HepG2 (cell line): ENCODE results near the gene KLF9. TPM values are rescaled to one million over a fixed set of nuclear protein-coding genes. Genes with fewer than 3 reads are reported as not detected.

Source experiments
- ATAC-seq: fragments of 200-7000 bp; cut with Tn5 transposase; 3 replicates; pipeline ENCODE4 v1.9.1; 2020; ENCODE audit warnings: mild to moderate bottlenecking, moderate library complexity
- BruUV-seq: library from RNA; stranded (reverse); fragments of 400-500 nt; replicated peaks from 2 replicates; lab custom pipeline; 2021; lab: Mats Ljungman, UMichigan
- CTCF ChIA-PET: fragments of 300-600 bp; formaldehyde crosslinking; extraction: SDS; loops from one replicate; lab custom pipeline; 2021; ENCODE audit warnings: low total read pairs, inconsistent platforms, low intra/inter-chr PET ratio; lab: Yijun Ruan, JAX
- POLR2A ChIA-PET: fragments of 350-600 bp; sonication (Branson Sonifier 250); formaldehyde crosslinking; loops from one replicate; lab custom pipeline; 2020; ENCODE audit warnings: antibody characterized with exemption, inconsistent platforms; lab: Yijun Ruan, JAX
- DNase-seq: peaks from one replicate; pipeline ENCODE4 v3.0.0-alpha.2; 2015; ENCODE audit warnings: low spot score
- FAIRE-seq: peaks from 3 replicates; lab custom pipeline; 2011; peaks lifted over from hg19 to GRCh38; lab: Jason Lieb, UNC
- H2AFZ ChIP-seq: one replicate; pipeline ENCODE4 v1.6.1; 2011; ENCODE audit warnings: low read length, inconsistent platforms
- H3K27ac ChIP-seq: fragments of 300-600 bp; 3 replicates; pipeline ENCODE4 v1.8.0; 2011; ENCODE audit warnings: mixed run types, mild to moderate bottlenecking, mixed read lengths, low read length, inconsistent platforms; ENCODE audit not compliant: insufficient read depth; ENCODE audit errors: extremely low read length
- H3K27me3 ChIP-seq, 2 experiments: fragments of 200-600 bp in 1 of 2; 2 replicates in 1 of 2; 3 replicates in 1 of 2; pipeline versions ENCODE4 v1.6.0 to v1.8.0; 2011; ENCODE audit warnings: low read length in 2 of 2, mild to moderate bottlenecking in 2 of 2, moderate library complexity in 2 of 2, inconsistent platforms in 1 of 2; ENCODE audit not compliant: insufficient read depth in 2 of 2, control insufficient read depth in 1 of 2
- H3K36me3 ChIP-seq, 2 experiments: fragments of 200-600 bp in 1 of 2; replicated peaks in 1 of 2; 2 replicates in 1 of 2; 3 replicates in 1 of 2; pipeline versions ENCODE4 v1.5.1 to v1.8.0; 2011; ENCODE audit warnings: low read length in 2 of 2, inconsistent platforms in 1 of 2; ENCODE audit not compliant: insufficient read depth in 2 of 2, control insufficient read depth in 1 of 2
- H3K4me1 ChIP-seq: 2 replicates; pipeline ENCODE4 v1.5.1; 2012; ENCODE audit warnings: low read length, inconsistent platforms; ENCODE audit not compliant: insufficient read depth
- H3K4me2 ChIP-seq: 2 replicates; pipeline ENCODE4 v1.6.0; 2011; ENCODE audit warnings: low read depth, low read length, inconsistent platforms
- H3K4me3 ChIP-seq, 3 experiments: fragments of 200-600 bp in 1 of 3; sonication (generic), shearing (Covaris generic) in 1 of 3; replicated peaks in 1 of 3; 2 replicates each; pipeline ENCODE4 v1.5.1; 2011 to 2016; ENCODE audit warnings: low read length in 3 of 3, inconsistent platforms in 2 of 3, low read depth in 2 of 3, mild to moderate bottlenecking in 2 of 3, control low read depth in 1 of 3, mixed read lengths in 1 of 3; ENCODE audit not compliant: insufficient read depth in 1 of 3
- H3K79me2 ChIP-seq: one replicate; pipeline ENCODE4 v1.6.1; 2011; ENCODE audit warnings: low read length, inconsistent platforms; ENCODE audit not compliant: insufficient read depth
- H3K9ac ChIP-seq: 2 replicates; pipeline ENCODE4 v1.6.0; 2011; ENCODE audit warnings: mild to moderate bottlenecking, low read depth, low read length, inconsistent platforms; ENCODE audit not compliant: insufficient read depth
- H3K9me3 ChIP-seq: 2 replicates; pipeline ENCODE4 v1.5.1; 2012; ENCODE audit warnings: mild to moderate bottlenecking, low read length
- H4K20me1 ChIP-seq: 2 replicates; pipeline ENCODE4 v1.6.0; 2011; ENCODE audit warnings: inconsistent platforms, mild to moderate bottlenecking, low read length, moderate library complexity; ENCODE audit not compliant: insufficient read depth
- ATF7 ChIP-seq, 2 experiments: fragments of 450-650 bp in 1 of 2; sonication (generic) in 1 of 2; formaldehyde crosslinking in 1 of 2; IDR thresholded peaks; 2 replicates each; pipeline versions ENCODE4 v1.4.0 to v1.6.1; 2016 to 2020; ENCODE audit warnings: antibody characterized with exemption in 1 of 2, mild to moderate bottlenecking in 1 of 2, missing genetic modification reagents in 1 of 2
- CEBPB ChIP-seq: IDR thresholded peaks from 2 replicates; pipeline ENCODE4 v1.6.1; 2011; ENCODE audit warnings: low read depth, low read length, improper control_type of control experiment, borderline replicate concordance
- CREB1 ChIP-seq, 2 experiments: fragments of 450-650 bp in 1 of 2; IDR thresholded peaks; 2 replicates each; pipeline ENCODE4 v1.6.1; 2016 to 2017; ENCODE audit warnings: control low read depth in 1 of 2, mild to moderate bottlenecking in 1 of 2, missing compliant biosample characterization in 1 of 2, missing genetic modification characterization in 1 of 2
- CREB3 ChIP-seq: sonication (generic); formaldehyde crosslinking; IDR thresholded peaks from 2 replicates; pipeline ENCODE4 v1.5.0; 2020; ENCODE audit warnings: missing genetic modification reagents
- MIER3 ChIP-seq: IDR thresholded peaks from 2 replicates; pipeline ENCODE4 v1.6.1; 2016; ENCODE audit warnings: missing compliant biosample characterization, borderline replicate concordance
- PBX3 ChIP-seq: sonication (generic); formaldehyde crosslinking; IDR thresholded peaks from 2 replicates; pipeline ENCODE4 v1.8.1; 2023; ENCODE audit warnings: missing genetic modification reagents, inconsistent platforms, borderline replicate concordance
- WGBS: methylation state at CpG from one replicate; pipeline ENCODE4 v1.1.6; 2017; ENCODE audit warnings: low lambda C conversion rate; 5-methylcytosine and 5-hydroxymethylcytosine counted together
- in situ Hi-C: cut with HindIII; loops from 2 replicates; pipeline ENCODE4 v1.10.0; 2017; ENCODE audit warnings: low pct_unique_long_range_greater_than_20kb; ENCODE audit not compliant: extremely low pct_ligation_motif_present
- intact Hi-C: fragments of 100-400 bp; cut with micrococcal nuclease; formaldehyde crosslinking; loops from one replicate; pipeline ENCODE4 v1.10.0; 2022; ENCODE audit not compliant: unreplicated experiment
- polyA plus RNA-seq, 8 experiments: library from polyadenylated mRNA; depleted of rRNA in 3 of 8; stranded (reverse) in 7 of 8; unstranded in 1 of 8; fragments of >200 nt; fragmentation: Illumina TruSeq in 4 of 8; extraction: Trizol in 4 of 8; gene quantifications; 2 replicates each; pipeline versions ENCODE4 v1.2.1 to v1.2.3, GENCODE V29; 2011 to 2016; ENCODE audit warnings: low read depth in 4 of 8, missing spikeins in 1 of 8, mixed read lengths in 1 of 8; ENCODE audit not compliant: insufficient read depth in 1 of 8
- total RNA-seq, 5 experiments: library from RNA; depleted of rRNA; stranded (reverse); fragments of >200 nt; fragmentation: Illumina TruSeq; extraction: Trizol; gene quantifications; 2 replicates each; pipeline ENCODE4 v1.2.3, GENCODE V29; 2016; ENCODE audit warnings: low read depth in 1 of 5

Gene KLF9
- total and polyA plus RNA-seq, 2 of the 13 experiments (the other 11 are each of a cell fraction or from before 2014, with no cell fraction given), result 5.7 to 7.2 TPM

GRCh38 chr9:70429899-70430298 lies 15.4 kb upstream of the KLF9 start:
- Histone ChIP-seq H2AFZ (no peak overlapping the region), H3K9me3 (no peaks in the 10 kb centered on the region), H4K20me1 (no peaks in the 10 kb centered on the region), H3K4me2 (no peak overlapping the region), H3K9ac (no peak overlapping the region), H3K27ac (no peak overlapping the region), H3K27me3 (peaks cover 0 to 8% of the 10 kb centered on the region in 2 experiments; a peak in 1 of 5 replicates), H3K79me2 (no peaks in the 10 kb centered on the region), H3K4me1 (no peaks in the 10 kb centered on the region), H3K36me3 (no peaks in the 10 kb centered on the region), H3K4me3 (no peak overlapping the region)
- ChIA-PET CTCF (no interaction called here), POLR2A (interaction anchor here (3.2 kb wide), 1 partner anchor 10 kb away, joined by 21 read pairs; no protein-coding TSS in a partner anchor)
- no peak for DNase-seq
- intact Hi-C loops, result no loop called here
- BruUV-seq, result no TSS peak
- no peak for ATAC-seq
- no peak for TF ChIP-seq PBX3
- TF ChIP-seq CREB1 (IDR thresholded peaks at IDR 0.05), result peak; percentile 73
- no peak for TF ChIP-seq CREB1 (CRISPR knock-in tag; IDR thresholded peaks at IDR 0.05)
- TF ChIP-seq MIER3 (CRISPR knock-in tag), result no peak
- TF ChIP-seq ATF7 (IDR thresholded peaks at IDR 0.05), result peak; percentile 94
- no peak for TF ChIP-seq ATF7 (CRISPR knock-in tag; IDR thresholded peaks at IDR 0.05)
- FAIRE-seq, result no peak
- in situ Hi-C loops, result no loop called here
- 42% methylated on average over 3 of the region's 3 CpGs for WGBS

GRCh38 chr9:70428781-70429180 lies 14.3 kb upstream of the KLF9 start:
- Histone ChIP-seq H3K4me3 (no peak overlapping the region), H3K4me1 (no peaks in the 10 kb centered on the region), H3K27ac (no peak overlapping the region), H3K9ac (no peak overlapping the region), H2AFZ (no peak overlapping the region), H3K4me2 (no peak overlapping the region), H3K79me2 (no peaks in the 10 kb centered on the region), H3K36me3 (no peaks in the 10 kb centered on the region), H3K27me3 (peaks cover 0 to 8% of the 10 kb centered on the region in 2 experiments; a peak in 1 of 5 replicates), H3K9me3 (no peaks in the 10 kb centered on the region), H4K20me1 (no peaks in the 10 kb centered on the region)
- ChIA-PET POLR2A (interaction anchor here (3.2 kb wide), 1 partner anchor 9 kb away, joined by 21 read pairs; no protein-coding TSS in a partner anchor), CTCF (no interaction called here)
- in situ Hi-C loops (no loop called here), intact Hi-C loops (no loop called here)
- TF ChIP-seq CREB3 (no peak), CEBPB (peak; percentile 31; the same call in 1 of the 2 replicates)
- no TSS peak for BruUV-seq
- FAIRE-seq (no peak), ATAC-seq (no peak), DNase-seq (no peak)
- WGBS, result 27% methylated on average over 5 of the region's 5 CpGs
